Psoas muscle (tissue), 8 donors: ENCODE measurements around the gene MOB4. TPM values are rescaled to one million over a fixed set of nuclear protein-coding genes. Genes with fewer than 3 reads are reported as not detected.

ENCODE experiments used
- ATAC-seq, 4 donors: fragments of 200-7000 bp; cut with Tn5 transposase; one replicate each; pipeline ENCODE4 v1.9.1; 2020; ENCODE audit warnings: moderate library complexity in 3 of 4, mild to moderate bottlenecking in 2 of 4
- DNase-seq, 2 donors: peaks; one replicate each; pipeline ENCODE4 v3.0.0-alpha.2; 2020
- H3K27ac ChIP-seq: fragments of 200-600 bp; one replicate; pipeline ENCODE4 v1.8.0; 2022
- H3K27me3 ChIP-seq, 3 donors: fragments of 200-600 bp in 1 of 3; one replicate each; pipeline versions ENCODE4 v1.6.1 to v1.8.0; 2013 to 2022; ENCODE audit warnings: low read length in 2 of 3, mild to moderate bottlenecking in 2 of 3, moderate library complexity in 1 of 3; ENCODE audit not compliant: insufficient read depth in 3 of 3
- H3K36me3 ChIP-seq, 2 donors: fragments of 200-600 bp in 1 of 2; one replicate each; pipeline versions ENCODE4 v1.6.1 to v1.8.0; 2013 to 2022; ENCODE audit warnings: low read depth in 1 of 2, mild to moderate bottlenecking in 1 of 2, moderate library complexity in 1 of 2; ENCODE audit not compliant: insufficient read depth in 1 of 2
- H3K4me1 ChIP-seq: fragments of 200-600 bp; one replicate; pipeline ENCODE4 v1.8.0; 2022
- H3K4me3 ChIP-seq: fragments of 200-600 bp; one replicate; pipeline ENCODE4 v1.8.0; 2022; ENCODE audit warnings: mild to moderate bottlenecking
- H3K9me3 ChIP-seq: fragments of 200-600 bp; one replicate; pipeline ENCODE4 v1.8.0; 2022
- CTCF ChIP-seq: fragments of 200-600 bp; IDR thresholded peaks from one replicate; pipeline ENCODE4 v1.8.0; 2022; ENCODE audit warnings: antibody characterized with exemption
- WGBS, 3 donors: extraction: QIAGEN DNeasy Blood & Tissue Kit; methylation state at CpG; one replicate each; pipeline versions ENCODE4 v1.1.6 to v1.1.7; 2013; 5-methylcytosine and 5-hydroxymethylcytosine counted together
- intact Hi-C, 2 donors: fragments of 100-400 bp; cut with DNase I; formaldehyde crosslinking; loops; one replicate each; pipeline versions ENCODE4 v1.11.0 to v1.14.2; 2022
- polyA plus RNA-seq, 3 donors: library from polyadenylated mRNA; stranded (reverse); fragments of 200-250 nt; gene quantifications; one replicate each; pipeline ENCODE4 v1.2.3, GENCODE V29; 2013
- total RNA-seq, 4 donors: library from RNA; stranded (reverse); fragmentation: NEBNext Ultra II Directional in 2 of 4; extraction: Animal tissue kit (Norgen Biotek cat#: 25700) in 2 of 4; gene quantifications; one replicate each; pipeline versions ENCODE4 v1.2.1 to v1.2.4, GENCODE V29; 2021 to 2023
- donor health status: healthy with polysubstance abuse.
- donor health status: DM: no; HTN: no; CAD: no; lungs with moderate emphysema.
- donor health status: Bipolar disorder and iron deficiency.
- donor health status: healthy.
- donor health status: DM: yes; HTN: yes; CAD: no.
- donor health status: DM: no; HTN: no; CAD: no.
- donor health status: DM: no; HTN: no; CAD: no.
- donor health status: DM: yes; HTN: yes; CAD: no.

The MOB4 gene
- total and polyA plus RNA-seq, 7 donors = 22.7 to 57.6 (median 29.6) TPM

DNA sequence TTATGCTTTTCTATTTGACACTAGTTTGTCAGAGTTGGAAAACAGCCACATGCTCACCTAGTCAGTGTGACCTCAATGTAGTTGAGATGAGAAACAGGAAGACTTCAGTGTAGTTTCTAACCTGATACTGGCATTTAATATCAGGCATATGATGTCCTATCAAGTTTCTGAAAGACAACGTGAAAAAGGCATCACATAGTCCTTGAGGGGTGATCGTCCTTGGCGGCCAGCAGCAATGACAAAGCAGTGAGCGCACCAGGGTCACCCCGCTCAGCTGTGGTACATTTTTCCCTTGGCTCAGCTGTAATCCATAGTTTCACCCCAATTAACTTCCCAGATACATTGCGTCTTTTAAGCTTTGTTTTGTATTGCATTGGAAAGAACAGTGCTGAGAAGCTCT lies 11.4 kb upstream of the MOB4 start:
- TF ChIP-seq CTCF = no peak
- WGBS, 3 donors = 73 to 85% (median 76%) methylated on average over 6 of the region's 6 CpGs
- H3K4me3 ChIP-seq = no peak overlapping the region
- ATAC-seq = no peak
- no peaks in the 10 kb centered on the region for H3K9me3 ChIP-seq
- intact Hi-C loops = no loop called here
- H3K4me1 ChIP-seq = peaks cover 18% of the 10 kb centered on the region
- H3K27me3 ChIP-seq = no peaks in the 10 kb centered on the region
- H3K27ac ChIP-seq = no peak overlapping the region
- no peak for DNase-seq
- peaks cover 6 to 56% of the 10 kb centered on the region in 2 donors for H3K36me3 ChIP-seq

DNA sequence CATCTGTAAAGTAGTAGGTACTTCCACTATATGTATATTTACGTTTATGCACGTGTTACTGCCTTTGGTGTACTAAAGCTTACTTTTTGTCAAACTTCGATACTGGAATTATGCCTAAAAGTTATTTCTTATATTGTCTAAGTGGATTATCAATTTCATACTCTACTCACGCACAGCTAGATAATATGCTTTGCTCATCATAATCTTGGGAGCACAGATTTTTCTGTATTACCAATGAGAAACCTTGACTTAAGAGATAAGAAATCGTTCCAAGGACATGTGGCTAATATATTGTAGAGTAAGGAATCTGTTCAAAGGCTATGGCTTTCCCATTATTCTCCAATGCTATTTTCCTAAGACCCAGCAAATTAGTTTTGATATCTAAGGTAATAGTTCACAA lies 9.2 kb upstream of the MOB4 start:
- intact Hi-C loops = no loop called here
- 93 to 96% (median 96%) methylated on average over 5 of the region's 5 CpGs for WGBS, 3 donors

DNA sequence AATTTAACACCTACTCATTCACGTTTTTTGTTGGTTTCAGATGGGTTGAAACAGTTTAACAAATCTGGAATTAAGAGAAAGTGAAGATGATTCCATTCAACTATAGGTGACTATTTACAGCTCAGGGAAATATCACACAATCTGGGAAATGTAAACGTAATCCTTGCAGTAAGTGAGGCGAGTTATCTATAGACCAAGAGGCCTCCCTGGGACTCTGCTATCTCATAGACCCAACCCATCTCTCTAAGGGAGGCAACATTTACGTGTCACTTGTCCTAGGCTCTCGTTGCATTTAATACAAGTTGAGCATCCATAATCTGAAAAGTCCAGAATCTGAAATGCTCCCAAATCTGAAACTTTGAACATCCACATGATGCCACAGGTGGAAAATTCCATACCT lies 2.0 kb upstream of the MOB4 start:
- TF ChIP-seq CTCF = no peak
- intact Hi-C loops = loop anchor here in 1 of 2 donors (2.0 kb wide), 1 partner anchor 13 kb away; the partner anchor contains the start of gene HSPE1
- WGBS, 3 donors = 94 to 98% (median 97%) methylated on average over 5 of the region's 5 CpGs
- H3K36me3 ChIP-seq = peaks cover 0 to 8% of the 10 kb centered on the region in 2 donors
- H3K27me3 ChIP-seq = no peaks in the 10 kb centered on the region
- H3K4me1 ChIP-seq = peaks cover 24% of the 10 kb centered on the region
- no peaks in the 10 kb centered on the region for H3K9me3 ChIP-seq
- no peak overlapping the region for H3K4me3 ChIP-seq
- DNase-seq (no peak), ATAC-seq (no peak)
- H3K27ac ChIP-seq = peak overlapping the region; percentile 93

More for the DNA sequence above, 9.2 kb upstream of the MOB4 start:
- TF ChIP-seq CTCF = no peak
- Histone ChIP-seq H3K27me3 (no peaks in the 10 kb centered on the region), H3K27ac (no peak overlapping the region), H3K4me3 (no peak overlapping the region), H3K4me1 (peaks cover 13% of the 10 kb centered on the region), H3K36me3 (peaks cover 6 to 54% of the 10 kb centered on the region in 2 donors), H3K9me3 (no peaks in the 10 kb centered on the region)
- no peak for ATAC-seq
- no peak for DNase-seq

DNA sequence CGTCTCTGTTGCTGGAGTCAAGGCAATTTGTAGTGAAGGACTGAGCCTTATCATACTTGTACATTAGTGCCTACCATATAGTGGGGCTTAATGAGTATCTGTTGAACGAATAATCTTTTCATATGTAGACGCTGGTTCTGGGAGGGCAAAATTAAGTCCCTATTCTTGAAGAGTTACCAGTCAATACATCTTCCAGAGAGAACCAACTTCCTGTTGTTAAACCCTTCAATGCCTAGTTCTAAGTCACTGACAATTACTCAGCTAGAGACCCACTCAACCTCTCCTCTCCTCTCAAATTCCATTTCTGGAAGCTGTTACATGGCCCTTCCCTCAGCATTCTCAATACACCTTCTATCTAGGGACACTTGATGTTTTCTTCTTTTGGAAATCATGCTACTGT lies 1.1 kb upstream of the MOB4 start:
- no peak for ATAC-seq
- Histone ChIP-seq H3K4me3 (peak overlapping the region; percentile 87), H3K27me3 (no peaks in the 10 kb centered on the region), H3K4me1 (peaks cover 33% of the 10 kb centered on the region), H3K9me3 (no peaks in the 10 kb centered on the region), H3K27ac (peak overlapping the region; percentile 93), H3K36me3 (no peaks in the 10 kb centered on the region)
- no peak for DNase-seq
- TF ChIP-seq CTCF = no peak
- whole genome bisulfite sequencing, 3 donors = 64 to 76% (median 64%) methylated on average over 3 of the region's 3 CpGs
- intact Hi-C loops = loop anchor here in 1 of 2 donors (2.0 kb wide), 1 partner anchor 14 kb away; the partner anchor contains the start of gene HSPE1

DNA sequence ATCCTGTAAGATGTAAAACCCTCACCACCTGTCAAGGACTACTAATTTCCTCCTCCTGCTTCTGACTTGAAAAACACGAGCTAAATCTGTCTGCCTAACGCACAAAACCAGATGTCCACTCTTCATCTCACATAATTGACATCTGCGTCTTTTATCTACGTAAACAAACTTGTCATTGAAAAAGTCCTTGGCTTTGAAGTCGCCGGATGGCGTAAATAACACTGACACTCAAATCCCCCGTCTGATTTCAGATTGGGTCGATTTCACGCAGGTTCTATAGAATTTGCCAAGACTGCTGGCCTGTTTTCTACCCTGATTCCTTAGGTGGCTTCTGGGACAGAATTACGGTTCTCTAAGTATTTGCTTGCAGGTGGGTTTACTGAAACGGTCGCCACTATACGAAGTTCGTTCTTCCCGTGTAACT lies 539 bp upstream of the MOB4 start:
- ATAC-seq (peak; percentile 18 to 52 (median 32)), DNase-seq (no peak)
- no peaks in the 10 kb centered on the region for H3K27me3 ChIP-seq
- H3K4me1 ChIP-seq = peaks cover 33% of the 10 kb centered on the region
- H3K27ac ChIP-seq = peak overlapping the region; percentile 93
- no peaks in the 10 kb centered on the region for H3K36me3 ChIP-seq
- intact Hi-C loops = loop anchor here in 1 of 2 donors (2.0 kb wide), 1 partner anchor 15 kb away; the partner anchor contains the start of gene HSPE1
- H3K9me3 ChIP-seq = no peaks in the 10 kb centered on the region
- WGBS, 3 donors = 0% methylated on average over 16 of the region's 16 CpGs
- H3K4me3 ChIP-seq = peak overlapping the region; percentile 87
- no peak for TF ChIP-seq CTCF
